K562 (cell line): ENCODE data around the gene AIDA. TPM values are rescaled to one million over a fixed set of nuclear protein-coding genes. Genes with fewer than 3 reads are reported as not detected.

Experiments
- ATAC-seq: fragments of 200-7000 bp; cut with Tn5 transposase; 3 replicates; pipeline ENCODE4 v1.9.1; 2020; ENCODE audit warnings: moderate library complexity
- BruUV-seq: library from RNA; stranded (reverse); fragments of 400-500 nt; replicated peaks from 2 replicates; lab custom pipeline; 2021; lab: Mats Ljungman, UMichigan
- CTCF ChIA-PET: fragments of 300-600 bp; formaldehyde crosslinking; extraction: SDS; loops from one replicate; lab custom pipeline; 2021; ENCODE audit warnings: low intra/inter-chr PET ratio; lab: Yijun Ruan, JAX
- POLR2A ChIA-PET: fragments of 300-600, 350-650 bp; sonication (Branson Sonifier 250); formaldehyde crosslinking; extraction: SDS; loops from one replicate; lab custom pipeline; 2021; ENCODE audit warnings: antibody characterized with exemption, inconsistent platforms; lab: Yijun Ruan, JAX
- DNase-seq, 4 experiments: peaks; one replicate each; pipeline versions ENCODE4 v3.0.0 to v3.0.0-alpha.2; 2011 to 2018; ENCODE audit warnings: low spot score in 3 of 4, mixed read lengths in 3 of 4; ENCODE audit errors: extremely low read depth in 1 of 4
- FAIRE-seq: peaks from 2 replicates; lab custom pipeline; 2011; peaks lifted over from hg19 to GRCh38; lab: Jason Lieb, UNC
- H2AFZ ChIP-seq: 2 replicates; pipeline ENCODE4 v1.6.0; 2011; ENCODE audit warnings: low read depth, low read length, control low read depth, inconsistent platforms
- H3K27ac ChIP-seq: fragments of 200-600 bp; 3 replicates; pipeline ENCODE4 v1.8.0; 2011; ENCODE audit warnings: low read depth, mild to moderate bottlenecking, control low read depth, inconsistent platforms, low read length, moderate library complexity, mixed read lengths; ENCODE audit errors: extremely low read depth
- H3K27me3 ChIP-seq, 2 experiments: fragments of 300-600 bp in 1 of 2; 2 replicates in 1 of 2; 3 replicates in 1 of 2; pipeline versions ENCODE4 v1.6.0 to v1.8.0; 2011; ENCODE audit warnings: inconsistent platforms in 2 of 2, low read length in 2 of 2, mild to moderate bottlenecking in 1 of 2, mixed read lengths in 1 of 2, moderate library complexity in 1 of 2; ENCODE audit not compliant: control insufficient read depth in 2 of 2, insufficient read depth in 2 of 2
- H3K36me3 ChIP-seq: fragments of 300-600 bp; 3 replicates; pipeline ENCODE4 v1.8.0; 2011; ENCODE audit warnings: mild to moderate bottlenecking, low read length, inconsistent platforms; ENCODE audit not compliant: control insufficient read depth, insufficient read depth
- H3K4me1 ChIP-seq, 2 experiments: fragments of 200-600 bp in 1 of 2; replicated peaks in 1 of 2; 2 replicates in 1 of 2; 3 replicates in 1 of 2; pipeline versions ENCODE4 v1.5.1 to v1.8.0; 2011; ENCODE audit warnings: inconsistent platforms in 2 of 2, low read length in 2 of 2, mild to moderate bottlenecking in 1 of 2, mixed read lengths in 1 of 2, moderate library complexity in 1 of 2; ENCODE audit not compliant: control insufficient read depth in 2 of 2, insufficient read depth in 2 of 2
- H3K4me2 ChIP-seq: 2 replicates; pipeline ENCODE4 v1.6.1; 2011; ENCODE audit warnings: low read length, control low read depth, inconsistent platforms, mixed read lengths; ENCODE audit not compliant: insufficient read depth
- H3K4me3 ChIP-seq: fragments of 200-600 bp; sonication (generic), shearing (Covaris generic); 2 replicates; pipeline ENCODE4 v1.5.1; 2016; ENCODE audit warnings: control low read depth, inconsistent platforms
- H3K79me2 ChIP-seq: fragments of 200-600 bp; 3 replicates; pipeline ENCODE4 v1.8.0; 2011; ENCODE audit warnings: low read length, inconsistent platforms; ENCODE audit not compliant: control insufficient read depth, insufficient read depth
- H3K9ac ChIP-seq, 2 experiments: 2 replicates each; pipeline versions ENCODE4 v1.6.0 to v1.6.1; 2011; ENCODE audit warnings: low read depth in 2 of 2, low read length in 2 of 2, control low read depth in 1 of 2, inconsistent platforms in 1 of 2, mild to moderate bottlenecking in 1 of 2, mixed read lengths in 1 of 2; ENCODE audit not compliant: insufficient read depth in 1 of 2
- H3K9me1 ChIP-seq: one replicate; pipeline ENCODE4 v1.6.0; 2011; ENCODE audit warnings: inconsistent platforms, mild to moderate bottlenecking, low read length, moderate library complexity; ENCODE audit not compliant: control insufficient read depth, insufficient read depth
- H3K9me3 ChIP-seq: replicated peaks from 2 replicates; pipeline ENCODE4 v1.5.1; 2011; ENCODE audit warnings: low read depth, low read length, inconsistent platforms; ENCODE audit not compliant: control insufficient read depth, insufficient read depth
- H4K20me1 ChIP-seq: replicated peaks from 2 replicates; pipeline ENCODE4 v1.6.1; 2011; ENCODE audit warnings: low read length, inconsistent platforms, mixed read lengths; ENCODE audit not compliant: control insufficient read depth, insufficient read depth
- UBTF ChIP-seq, 2 experiments: IDR thresholded peaks; 2 replicates each; pipeline ENCODE4 v1.6.1; 2012; ENCODE audit warnings: improper control_type of control experiment in 2 of 2, low read depth in 2 of 2, low read length in 2 of 2, borderline replicate concordance in 1 of 2
- WGBS: fragments of 100-300 bp; shearing (Covaris generic); methylation state at CpG from one replicate; pipeline ENCODE4 v1.1.6; 2016; ENCODE audit warnings: low coverage, mixed read lengths; ENCODE audit not compliant: insufficient coverage; ENCODE audit errors: missing lambda C conversion rate; 5-methylcytosine and 5-hydroxymethylcytosine counted together
- in situ Hi-C: fragments of 300-500 bp; cut with MboI; formaldehyde crosslinking; loops from 4 replicates; pipeline ENCODE4 v1.15.0; 2018; ENCODE audit warnings: inconsistent platforms, mixed read lengths
- intact Hi-C: fragments of 100-400 bp; cut with micrococcal nuclease; formaldehyde crosslinking; loops from 2 replicates; pipeline ENCODE4 v1.14.2; 2022
- polyA plus RNA-seq, 8 experiments: library from polyadenylated mRNA; depleted of rRNA in 4 of 8; stranded (reverse) in 5 of 8; unstranded in 3 of 8; fragments of >200 nt; fragmentation: Nextera tagmentation in 2 of 8; fragmentation: Illumina TruSeq in 1 of 8; extraction: Ambion mirVana in 2 of 8; extraction: Trizol in 1 of 8; gene quantifications; 2 replicates each; pipeline versions ENCODE4 v1.2.1 to v1.2.3, GENCODE V29; 2011 to 2014; ENCODE audit warnings: inconsistent platforms in 1 of 8, missing spikeins in 1 of 8
- total RNA-seq, 7 experiments: library from RNA; depleted of rRNA in 6 of 7; stranded (reverse); fragments of >200 nt in 6 of 7; fragmentation: Illumina TruSeq in 2 of 7; extraction: Trizol in 2 of 7; gene quantifications; 2 replicates each; pipeline versions ENCODE4 v1.2.1 to v1.2.3, GENCODE V29; 2011 to 2021; ENCODE audit warnings: low replicate concordance in 1 of 7

AIDA gene
- total and polyA plus RNA-seq, 9 of the 15 experiments (the other 6 are each of a cell fraction or from before 2014, with no cell fraction given) = 18.2 to 77.9 (median 24.9) TPM

- POLR2A ChIA-PET = interaction anchor here (1.3 kb wide), 1 partner anchor 15 kb away, joined by 3 read pairs; no protein-coding TSS in a partner anchor
- TF ChIP-seq UBTF (IDR thresholded peaks at IDR 0.05; ENCODE audit: borderline replicate concordance in 1 of 2, low read depth in 2 of 2, low read length in 2 of 2) = no peak
- 1% methylated on average over 10 of the region's 10 CpGs for WGBS
- Histone ChIP-seq H3K27me3 (peaks cover 3 to 4% of the 10 kb centered on the region in 2 experiments; a peak in 4 of 5 replicates), H3K36me3 (no peaks in the 10 kb centered on the region), H3K4me2 (no peak overlapping the region), H3K9ac (no peak overlapping the region), H4K20me1 (no peaks in the 10 kb centered on the region), H3K4me3 (no peak overlapping the region), H3K4me1 (no peaks in the 10 kb centered on the region), H2AFZ (no peak overlapping the region), H3K27ac (no peak overlapping the region), H3K9me3 (no peaks in the 10 kb centered on the region), H3K79me2 (no peaks in the 10 kb centered on the region), H3K9me1 (no peaks in the 10 kb centered on the region)
- ATAC-seq (peak; percentile 67), DNase-seq (no peak), FAIRE-seq (no peak)
- intact Hi-C loops = no loop called here
- CTCF ChIA-PET = no interaction called here
- BruUV-seq = no TSS peak
- in situ Hi-C loops = no loop called here
Measured at GRCh38 chr1:222754366-222755139, 42.3 kb upstream of the AIDA start.
